ENCODE results near the gene CREB3L2.

Gene CREB3L2

DNA sequence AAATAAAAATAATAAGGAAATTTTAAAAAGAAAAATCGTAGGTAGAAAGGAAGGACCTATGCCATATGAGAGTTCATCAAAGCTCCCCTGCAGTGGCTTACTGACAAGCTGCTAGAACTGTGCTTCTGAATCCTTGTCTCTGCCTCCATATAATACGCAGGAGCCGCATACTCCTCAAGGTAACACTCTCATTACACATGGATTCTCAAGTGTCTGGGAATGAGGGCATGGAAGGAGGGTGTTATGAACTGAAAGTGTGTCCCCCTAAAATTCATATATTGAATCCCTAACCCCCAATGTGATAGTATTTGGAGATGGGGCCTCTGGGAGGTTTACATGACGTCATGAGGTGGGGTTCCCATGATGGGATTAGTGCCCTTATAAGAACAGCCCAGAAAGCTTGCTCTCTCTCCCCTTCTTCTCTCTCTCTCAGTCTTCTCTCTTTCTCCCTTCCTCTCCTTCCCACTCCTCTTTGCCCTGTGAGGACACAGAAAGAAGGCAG is 35.2 kb downstream of the CREB3L2 start:
- DNase-seq: no peak

DNA sequence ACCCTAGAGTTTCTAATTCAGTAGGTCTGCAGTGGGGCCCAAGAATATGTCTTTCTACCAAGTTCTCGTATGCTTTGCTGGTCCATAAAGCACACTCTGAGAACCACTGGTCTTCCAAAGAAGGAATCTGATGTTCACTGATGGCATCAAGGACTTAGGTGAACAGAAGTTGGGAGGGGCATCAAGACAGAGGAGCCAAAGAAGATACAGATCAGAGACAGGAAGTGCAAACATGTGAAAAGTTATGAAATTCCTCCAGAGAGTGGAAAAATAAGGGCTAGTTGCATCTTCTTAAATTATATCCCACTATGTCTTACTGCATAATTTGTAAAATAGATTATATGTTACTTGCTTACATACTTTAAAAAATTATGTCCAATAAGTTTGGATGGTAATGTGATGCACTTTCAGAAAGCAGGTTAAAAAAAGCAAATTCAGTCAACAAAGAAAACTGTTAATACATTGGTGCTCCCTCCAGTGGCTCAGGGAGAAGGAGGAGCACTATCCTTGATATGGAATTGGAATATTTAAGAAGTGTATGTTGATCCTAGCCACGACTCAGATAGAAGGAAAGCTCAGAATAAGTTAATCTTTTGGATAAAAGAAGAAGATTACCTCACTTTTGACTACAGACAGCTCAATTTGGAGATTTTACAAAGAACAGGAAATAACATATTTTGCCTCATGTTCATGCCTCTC is 35.8 kb downstream of the CREB3L2 start:
- no peak for DNase-seq

DNA sequence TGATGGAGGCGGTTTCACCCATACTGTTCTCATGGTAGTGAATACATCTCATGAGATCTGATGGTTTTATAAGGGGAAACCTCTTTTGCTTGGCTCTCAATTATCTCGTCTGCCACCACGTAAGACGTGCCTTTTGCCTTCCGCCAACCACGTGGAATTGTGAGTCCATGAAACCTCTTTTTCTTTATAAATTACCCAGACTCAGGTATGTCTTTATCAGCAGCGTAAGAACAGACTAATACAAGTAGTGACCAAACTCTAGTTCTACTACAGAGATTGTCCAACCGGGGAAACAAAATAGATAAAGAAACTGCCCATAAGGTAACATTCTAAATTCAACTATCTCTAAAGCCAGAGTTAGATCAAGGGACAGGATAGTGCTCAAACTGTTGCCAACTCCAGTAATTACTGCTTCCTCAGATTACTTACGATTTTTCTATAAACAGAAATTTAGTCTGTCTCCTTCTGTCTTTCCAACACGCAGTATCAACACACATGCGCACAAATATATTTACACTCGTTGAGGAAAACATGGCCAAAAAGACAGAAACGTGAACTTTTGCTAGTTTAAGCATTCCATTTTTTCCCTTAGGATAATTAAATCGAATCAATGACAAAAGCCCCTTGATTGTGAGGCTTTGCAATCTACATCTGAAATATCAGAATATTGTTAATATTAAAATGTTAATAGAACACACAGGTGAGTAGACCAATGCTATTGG is 36.9 kb downstream of the CREB3L2 start:
- DNase-seq: no peak

DNA sequence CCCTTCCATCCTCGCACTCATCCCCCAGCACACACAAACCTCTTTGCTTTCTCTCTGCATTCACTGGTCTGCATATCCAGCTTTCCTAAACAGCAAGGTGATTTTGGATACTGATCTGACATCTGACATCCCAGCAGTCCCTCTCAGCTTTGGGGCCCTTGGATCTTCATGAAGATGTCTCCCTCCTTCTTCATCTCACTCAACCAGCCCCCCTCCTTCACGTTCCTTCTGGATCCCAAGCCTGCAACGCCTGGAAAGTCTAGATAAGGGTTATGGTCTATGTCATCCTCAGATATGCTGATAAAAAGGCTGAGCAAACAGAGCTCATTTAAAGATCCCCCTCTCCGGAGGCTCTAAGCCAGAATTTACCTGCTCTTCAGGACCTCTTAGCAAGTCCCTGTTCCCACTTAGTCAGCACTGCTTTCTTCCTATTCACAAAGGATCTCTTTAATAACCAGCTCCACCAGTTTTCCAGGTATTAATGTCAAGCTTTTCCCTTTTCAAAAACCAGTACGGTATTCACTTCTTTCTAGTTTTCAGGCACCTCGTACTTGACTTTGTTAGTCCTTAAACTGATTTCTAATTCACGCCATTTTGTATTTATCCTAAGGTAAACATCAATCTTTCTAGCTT is 38.9 kb downstream of the CREB3L2 start:
- no peak for DNase-seq

DNA sequence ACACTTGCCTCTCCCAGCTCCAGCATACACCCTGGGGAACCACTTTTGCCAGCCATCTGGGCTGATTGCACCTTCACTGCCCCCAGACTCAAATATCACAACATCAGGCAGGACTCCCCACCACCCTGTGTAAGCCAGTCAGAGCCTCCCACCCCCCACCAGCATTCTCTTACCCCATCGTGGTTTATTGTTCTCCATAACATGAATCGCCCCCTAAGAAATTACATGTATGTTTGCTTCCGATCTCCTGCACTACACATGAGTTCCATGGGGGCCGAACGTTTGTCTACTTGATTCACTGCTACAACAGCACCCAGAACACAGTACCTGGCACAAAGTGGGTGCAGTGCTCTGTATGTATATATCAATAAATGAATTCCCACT is 39.4 kb downstream of the CREB3L2 start:
- DNase-seq: no peak

DNA sequence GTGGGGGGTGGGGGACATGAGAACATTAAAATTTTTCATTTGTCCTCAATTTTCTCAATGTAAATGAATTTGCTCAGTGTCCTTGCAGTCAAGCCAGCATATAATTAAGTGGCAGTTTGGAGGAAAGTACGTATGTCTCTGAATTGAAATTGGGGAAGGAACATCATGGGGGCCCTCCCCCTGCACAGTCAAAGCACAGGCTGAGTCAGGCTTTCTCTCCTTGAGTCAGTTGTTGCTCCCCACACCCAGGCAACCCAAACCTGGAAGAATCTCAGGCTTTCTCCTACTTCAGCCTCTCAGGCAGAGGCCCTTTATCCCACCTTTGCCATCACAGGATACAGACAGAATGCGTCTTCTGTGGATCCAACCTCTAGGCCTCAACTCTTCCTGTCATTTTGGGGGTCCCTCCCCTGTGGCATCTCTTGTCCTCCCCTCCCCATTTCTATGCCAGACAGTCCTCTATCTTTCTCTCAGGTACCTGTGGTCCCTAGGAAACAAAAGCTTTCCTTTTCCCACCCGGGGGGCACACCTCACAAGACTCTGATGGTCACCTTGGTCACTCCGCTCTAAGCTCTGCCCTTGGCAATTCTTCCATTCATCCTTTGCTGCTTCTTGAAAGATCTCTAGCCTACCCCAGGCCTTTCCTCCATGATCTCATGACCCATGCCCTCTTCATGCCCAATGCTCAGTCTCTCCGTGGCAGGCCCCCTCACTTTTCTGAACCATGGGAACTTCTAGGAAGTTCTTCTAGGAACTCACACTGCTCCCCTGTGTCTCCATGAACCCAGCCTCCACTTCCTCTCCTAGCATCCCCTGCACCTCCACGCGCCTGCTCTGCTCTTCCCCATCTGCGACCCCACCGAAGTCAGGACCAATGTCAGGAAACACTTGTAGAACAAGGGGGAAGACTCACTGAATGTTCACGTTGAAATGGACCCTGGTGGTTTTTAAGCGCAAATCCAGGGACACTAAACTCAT is 40.4 kb downstream of the CREB3L2 start:
- DNase-seq: no peak

DNA sequence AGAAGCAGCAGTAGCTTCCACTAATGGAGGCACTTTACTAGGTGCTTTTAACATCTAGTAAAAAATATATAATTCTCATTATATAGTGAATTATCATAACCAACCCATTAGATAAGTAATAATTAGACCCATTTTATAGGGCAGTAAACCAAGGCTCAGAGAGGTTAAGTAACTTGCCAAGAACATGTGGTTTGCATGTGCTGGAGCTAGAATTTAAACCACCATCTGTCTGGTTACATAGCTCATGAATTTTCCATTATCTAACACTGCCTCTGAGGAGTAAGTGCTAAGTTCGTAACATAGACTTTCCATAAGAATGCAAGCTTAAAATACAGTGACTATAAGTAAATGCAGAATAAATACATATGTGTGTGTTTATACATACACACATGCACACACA is 41.9 kb downstream of the CREB3L2 start:
- DNase-seq: no peak

DNA sequence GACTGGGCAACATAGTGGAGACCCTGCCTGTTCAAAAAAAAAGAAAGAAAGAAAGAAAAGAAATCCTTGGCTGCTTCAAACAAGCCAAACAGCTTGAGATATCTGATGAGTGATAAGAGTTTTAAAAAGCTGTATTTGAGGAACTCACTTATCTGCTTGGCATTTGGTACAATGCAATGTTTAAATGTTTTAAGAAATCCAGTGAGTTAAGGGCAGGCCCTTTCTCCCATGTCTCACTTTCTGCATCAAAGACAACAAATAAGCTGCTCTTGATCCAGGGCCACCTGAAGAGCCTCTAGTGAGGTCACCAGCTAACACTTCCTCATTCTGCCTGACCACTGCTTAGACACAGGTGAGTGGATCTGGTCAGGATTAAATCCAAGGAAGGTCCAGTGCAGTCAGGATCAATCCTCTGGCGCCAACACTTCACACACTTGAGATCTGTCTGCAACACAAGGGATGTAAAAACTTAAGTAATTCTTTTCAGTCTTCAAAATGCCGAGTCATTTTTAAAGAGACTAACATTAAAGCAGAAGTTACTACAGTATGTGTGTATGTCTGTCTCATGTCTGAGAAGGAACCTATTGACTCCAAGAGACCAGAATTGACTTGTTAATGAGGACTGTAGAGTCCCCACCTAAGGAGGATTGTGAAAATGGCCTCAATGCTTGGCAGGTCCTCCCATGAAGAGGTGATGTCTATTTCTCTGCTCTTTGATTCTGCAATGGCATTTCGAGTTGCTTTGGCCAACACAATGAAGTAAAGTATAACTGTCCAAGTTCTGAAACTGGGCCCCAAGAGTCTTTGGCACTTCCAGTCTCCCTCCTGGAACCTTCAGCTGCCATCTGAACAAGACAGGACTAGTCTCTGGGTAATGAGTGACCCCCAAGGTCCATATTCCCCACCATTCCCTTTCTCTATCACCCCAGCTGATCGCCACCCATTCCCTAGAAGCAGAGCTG is 43.1 kb downstream of the CREB3L2 start:
- no peak for DNase-seq

DNA sequence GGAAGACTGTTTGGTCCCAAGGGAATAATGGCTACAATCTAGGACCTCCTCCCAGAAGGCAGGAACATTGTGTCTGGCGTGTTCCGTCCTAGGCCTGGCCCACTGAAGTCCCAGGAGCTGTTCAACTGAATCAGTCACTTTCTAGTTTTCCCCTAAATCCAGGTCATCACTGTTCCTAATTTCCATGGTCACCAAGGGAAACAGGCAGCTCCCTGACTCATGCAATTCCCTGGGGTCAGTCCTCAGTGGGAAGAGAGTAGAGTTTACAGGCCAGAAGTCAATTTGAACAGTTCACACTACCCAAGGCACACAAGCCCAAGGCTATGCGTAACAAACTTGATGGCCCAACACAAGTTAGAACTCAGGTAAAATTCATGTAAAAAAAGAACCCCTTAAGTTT is 44.0 kb downstream of the CREB3L2 start:
- DNase-seq: no peak

DNA sequence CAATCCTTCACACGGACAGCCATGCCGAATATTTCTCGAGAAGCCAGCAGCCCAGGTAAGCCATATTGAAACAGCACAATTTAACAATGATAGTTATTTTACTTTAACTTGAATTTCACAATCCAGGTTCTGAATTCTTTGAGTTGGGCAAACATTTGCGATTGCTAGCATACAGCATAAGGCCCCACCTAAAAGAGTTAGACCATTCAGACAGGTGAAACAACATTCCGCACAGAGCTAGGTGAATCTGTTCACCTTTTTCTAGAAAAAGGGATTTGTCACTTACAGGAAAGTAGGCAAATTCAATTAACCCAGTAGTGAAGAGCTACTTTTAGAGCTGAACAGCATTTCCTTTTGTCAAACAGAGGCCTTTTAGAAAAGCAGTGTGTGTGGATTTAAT is 45.3 kb downstream of the CREB3L2 start:
- no peak for DNase-seq

DNA sequence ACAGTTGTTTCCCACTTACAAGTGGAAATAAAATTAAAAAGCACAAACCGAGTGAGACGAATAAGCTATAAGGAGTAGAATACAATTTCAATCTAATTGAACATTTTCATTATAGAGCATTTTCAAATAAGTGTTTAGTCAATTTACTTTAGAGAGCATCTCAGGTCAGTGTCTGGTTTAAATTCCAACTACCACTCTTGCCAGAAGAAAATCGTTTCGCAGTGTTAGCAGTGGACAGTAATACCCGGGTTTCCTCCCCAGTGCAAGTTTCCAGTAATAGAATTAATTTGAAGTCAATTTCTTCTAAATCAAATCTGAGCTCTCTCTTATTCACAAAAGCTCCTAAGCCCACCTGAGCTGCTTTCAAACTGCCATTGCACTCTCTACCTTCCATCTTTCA is 45.7 kb downstream of the CREB3L2 start:
- no peak for DNase-seq

DNA sequence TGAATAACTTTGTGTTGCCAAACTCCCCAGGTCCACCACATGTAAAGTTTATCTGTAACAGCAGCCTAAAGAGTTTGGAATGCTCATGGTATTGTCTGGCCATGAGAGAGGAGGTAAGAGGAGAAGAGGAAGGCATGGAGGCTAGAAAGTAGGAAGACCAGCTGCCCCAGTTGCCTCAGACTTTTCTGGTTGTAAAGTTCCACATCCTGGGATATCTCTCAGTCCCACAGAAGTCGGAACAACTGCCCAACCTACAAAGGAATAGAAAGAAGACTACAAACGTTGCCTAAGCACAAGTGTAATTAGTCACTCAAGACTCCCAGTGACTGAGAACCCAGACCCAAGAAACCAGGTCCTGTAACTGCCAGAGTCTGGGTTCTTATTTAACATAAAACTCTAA is 47.3 kb downstream of the CREB3L2 start:
- no peak for DNase-seq

DNA sequence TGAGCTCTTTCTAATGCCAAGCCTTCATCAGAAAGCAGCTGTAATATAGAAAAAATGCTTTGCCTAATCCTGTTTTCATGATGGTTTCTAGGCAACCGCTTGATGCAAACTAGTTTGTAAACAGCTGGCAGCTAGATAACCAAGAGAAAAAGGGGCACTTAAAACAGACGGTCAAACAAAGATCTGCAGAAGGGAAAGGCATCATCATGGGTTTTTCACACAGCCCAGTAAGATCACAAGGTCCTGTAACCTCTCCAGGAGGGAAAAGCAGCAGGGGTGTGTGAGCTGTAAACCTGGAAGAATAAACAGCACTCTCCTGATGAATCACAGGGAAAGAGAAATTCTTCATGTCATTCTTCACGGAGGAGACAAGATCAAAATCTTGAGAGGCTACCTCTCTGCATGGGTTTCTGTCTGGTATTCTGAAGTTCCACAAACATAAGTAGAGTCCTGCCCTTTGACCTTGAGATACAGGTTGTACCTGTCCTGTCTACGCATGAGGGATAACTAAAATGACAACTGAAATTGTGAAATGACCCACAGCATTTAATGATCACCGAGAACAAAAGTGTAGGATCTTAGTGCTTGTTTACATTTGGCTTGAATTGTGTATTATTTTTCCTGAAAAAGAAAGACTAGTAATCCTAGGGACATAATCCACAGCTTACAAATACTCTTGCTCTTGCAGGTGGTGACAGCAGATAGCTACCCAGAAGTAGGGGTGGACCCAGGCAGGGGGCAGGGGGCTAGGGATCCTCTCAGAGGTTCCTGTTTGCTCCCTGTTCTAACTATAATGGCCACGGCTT is 48.0 kb downstream of the CREB3L2 start:
- no peak for DNase-seq

DNA sequence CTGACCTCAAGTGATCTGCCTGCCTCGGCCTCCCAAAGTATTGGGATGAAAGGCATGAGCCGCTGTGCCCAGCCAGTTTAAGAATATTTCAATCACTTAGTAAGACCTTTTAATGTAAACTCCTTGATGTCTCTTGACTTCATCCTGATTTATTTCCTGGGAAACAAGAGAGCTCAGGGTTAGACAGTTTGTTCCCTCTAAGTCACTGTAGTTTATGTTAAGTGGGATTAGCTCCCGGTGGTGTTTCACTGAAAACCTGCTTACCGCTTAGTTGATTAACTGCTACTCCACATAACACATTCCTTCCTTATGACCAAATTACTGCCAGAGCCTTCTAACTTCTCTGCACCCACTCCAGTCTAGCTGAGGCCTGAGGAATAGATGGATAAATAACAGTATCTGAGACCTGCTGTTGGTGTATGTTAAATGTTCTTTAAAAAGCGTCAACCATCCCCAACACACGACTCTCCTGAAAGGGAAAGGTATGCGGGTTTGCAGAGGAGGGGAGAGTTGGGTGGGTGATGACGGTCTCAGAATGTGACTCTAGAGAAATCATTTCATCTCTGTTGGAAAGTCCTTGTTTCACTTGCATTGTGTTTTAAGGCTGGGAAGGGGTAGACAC is 48.7 kb downstream of the CREB3L2 start:
- no peak for DNase-seq

DNA sequence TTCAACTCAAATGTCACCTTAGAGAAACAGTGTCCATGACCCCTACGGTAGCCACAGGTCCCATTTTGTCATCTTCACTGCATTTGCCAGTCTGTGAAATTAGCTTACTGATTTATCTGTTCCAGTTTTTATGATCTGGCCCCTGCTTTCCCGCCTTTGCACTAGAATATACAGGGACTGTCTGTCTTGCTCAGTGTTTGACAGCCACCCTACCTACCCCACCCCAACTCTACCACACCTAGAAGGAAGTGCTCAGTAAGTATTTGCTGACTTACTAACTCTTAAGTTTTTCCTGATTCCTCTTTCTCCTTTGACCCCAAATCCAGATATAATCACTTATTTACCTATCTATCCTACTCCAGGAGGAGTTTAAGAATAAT is 49.5 kb downstream of the CREB3L2 start:
- no peak for DNase-seq

DNA sequence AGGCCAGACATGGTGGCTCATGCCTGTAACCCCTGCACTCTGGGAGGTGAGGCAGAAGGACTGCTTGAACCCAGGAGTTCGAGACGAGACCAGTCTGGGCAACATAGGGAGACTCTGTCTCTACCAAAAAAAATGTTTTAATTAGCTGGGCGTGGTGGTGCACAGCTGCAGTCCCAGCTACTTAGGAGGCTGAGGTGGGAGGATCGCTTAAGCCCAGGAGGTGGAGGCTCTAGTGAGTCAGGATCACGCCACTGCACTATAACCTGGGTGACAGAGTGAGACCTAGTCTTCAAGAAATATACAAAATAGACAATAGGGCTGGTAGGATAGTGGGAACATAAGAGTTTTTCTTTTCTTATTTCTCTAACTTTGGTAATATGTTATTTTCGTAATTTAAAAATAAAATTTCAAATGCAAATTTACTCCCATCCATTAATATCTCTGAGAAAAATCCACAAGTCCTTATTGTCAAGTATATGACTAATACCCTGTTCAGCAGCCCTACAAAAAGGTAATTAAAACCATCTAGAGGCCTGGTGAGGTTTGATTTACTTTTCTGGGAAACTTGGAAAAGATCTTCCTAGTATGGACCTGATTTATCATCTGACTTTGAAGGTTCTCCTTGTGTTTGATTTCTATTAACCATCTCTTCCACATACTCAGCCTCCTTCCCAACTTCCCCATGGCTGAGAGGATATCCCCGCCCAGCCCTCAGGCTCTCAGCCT is 50.0 kb downstream of the CREB3L2 start:
- no peak for DNase-seq

DNA sequence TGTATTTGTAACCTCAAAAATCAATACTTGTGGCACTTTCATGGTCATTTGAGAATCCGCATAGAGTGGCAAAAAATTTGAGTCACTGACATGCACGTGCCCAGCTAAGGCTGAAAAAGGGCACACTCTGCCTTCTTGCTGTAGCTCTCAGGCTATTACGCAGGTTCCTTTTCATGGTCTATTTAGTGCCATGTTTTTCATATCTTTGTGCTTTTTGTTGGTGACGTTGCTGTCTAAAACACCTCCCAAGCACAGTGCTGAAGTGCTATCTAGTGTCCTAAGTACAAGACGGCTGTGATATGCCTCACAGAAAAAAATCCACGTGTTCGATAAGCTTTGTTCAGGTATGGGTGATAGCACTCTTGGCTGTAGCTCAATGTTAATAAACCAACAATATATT is 50.9 kb downstream of the CREB3L2 start:
- DNase-seq: no peak

DNA sequence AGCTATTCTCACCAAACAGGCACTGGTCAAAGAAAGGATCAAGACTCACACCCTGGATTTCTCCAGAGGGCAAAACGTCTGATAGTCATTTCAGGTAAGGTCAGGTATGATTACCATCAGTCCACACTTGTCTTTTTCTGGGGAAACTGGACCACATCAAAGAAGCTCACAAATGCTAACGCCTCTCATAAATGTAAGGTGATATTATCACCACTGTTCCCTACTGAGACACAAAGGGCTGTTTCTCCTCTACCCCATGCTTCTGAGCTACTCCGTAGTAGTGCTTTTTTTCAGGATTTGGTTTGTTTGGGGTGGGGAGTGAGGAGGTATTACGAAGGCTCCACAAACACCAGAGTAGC is 51.6 kb downstream of the CREB3L2 start:
- DNase-seq: no peak

DNA sequence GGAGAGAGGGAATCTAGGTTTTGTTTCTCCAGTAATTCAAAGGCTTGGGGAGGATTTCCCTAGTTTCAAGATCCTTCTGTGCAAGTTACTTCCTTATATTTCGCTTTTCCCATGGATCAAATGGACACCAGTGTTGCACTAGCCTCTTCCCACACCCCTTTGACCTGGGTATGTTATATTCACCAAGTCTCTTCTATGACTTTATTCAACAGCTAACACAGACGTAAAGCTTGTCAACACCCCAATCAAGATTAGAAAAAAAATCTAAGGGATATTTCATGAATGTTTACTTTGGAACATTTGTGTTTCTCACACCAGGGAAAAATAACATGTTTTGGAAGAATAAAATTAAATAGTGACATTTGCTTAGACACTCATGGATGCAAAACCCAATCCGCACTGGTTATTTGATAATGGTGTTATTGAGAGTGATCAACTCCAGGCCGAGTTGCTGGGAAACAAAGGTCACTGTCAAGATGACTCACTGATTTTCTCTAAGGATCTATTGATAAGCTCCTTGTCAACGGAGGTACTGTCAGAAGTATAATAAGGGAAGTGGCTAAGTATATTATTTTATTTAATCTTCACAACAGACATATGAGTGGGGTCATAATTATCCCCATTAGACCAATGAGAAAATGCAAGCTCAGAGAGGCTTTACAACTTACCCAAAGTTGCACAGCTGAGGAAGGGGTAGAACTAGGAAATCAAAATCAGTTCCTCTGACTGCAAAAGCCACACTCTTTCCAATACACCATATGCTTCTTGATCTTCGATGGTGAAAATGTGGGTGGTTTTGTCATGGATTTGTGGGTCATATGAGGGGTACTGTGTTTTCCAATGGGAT is 52.2 kb downstream of the CREB3L2 start:
- no peak for DNase-seq
